Stimulated activated naive CD8-positive, alpha-beta T cell treated with anti-CD3 and anti-CD28 coated beads, Interleukin-15, amount 100 ng/mL, for 72 hours (primary cell): ENCODE results near the gene ATRN.

Source experiments
- ATAC-seq: fragments of 150-1000 bp; cut with Tn5 transposase; 2 replicates; pipeline ENCODE4 v1.10.0; 2021; ENCODE audit warnings: mild to moderate bottlenecking, moderate library complexity
- DNase-seq, 2 donors: peaks; one replicate each; pipeline ENCODE4 v3.0.0; 2021 to 2022
- H3K27ac Mint-ChIP-seq, 2 donors: one replicate each; pipeline ENCODE4 v1.8.0; 2022; ENCODE audit warnings: mild to moderate bottlenecking in 2 of 2, mixed read lengths in 2 of 2, moderate library complexity in 2 of 2
- H3K27me3 Mint-ChIP-seq: one replicate; pipeline ENCODE4 v1.8.0; 2022; ENCODE audit warnings: mixed read lengths
- H3K4me1 Mint-ChIP-seq: one replicate; pipeline ENCODE4 v1.8.0; 2022; ENCODE audit warnings: mild to moderate bottlenecking, mixed read lengths
- H3K4me3 Mint-ChIP-seq, 2 donors: one replicate each; pipeline ENCODE4 v1.8.0; 2022; ENCODE audit warnings: mild to moderate bottlenecking in 2 of 2, mixed read lengths in 2 of 2, moderate library complexity in 1 of 2
- H3K9me3 Mint-ChIP-seq, 2 donors: one replicate each; pipeline ENCODE4 v1.8.0; 2022; ENCODE audit warnings: mixed read lengths in 2 of 2

The ATRN gene

GRCh38 chr20:3659492-3660261 is 188.9 kb downstream of the ATRN start:
- H3K4me1 Mint-ChIP-seq, result peaks cover 19% of the 10 kb centered on the region
- H3K27me3 Mint-ChIP-seq, result peaks cover 66% of the 10 kb centered on the region
- no peaks in the 10 kb centered on the region for H3K9me3 Mint-ChIP-seq
- H3K27ac Mint-ChIP-seq, result no peak overlapping the region
- peak; percentile 39 for ATAC-seq
- H3K4me3 Mint-ChIP-seq, result no peak overlapping the region
- no peak for DNase-seq

- Mint-ChIP-seq H3K27me3 (peaks cover 69% of the 10 kb centered on the region), H3K9me3 (no peaks in the 10 kb centered on the region), H3K4me1 (peaks cover 27% of the 10 kb centered on the region), H3K4me3 (no peak overlapping the region), H3K27ac (no peak overlapping the region)
- DNase-seq, result peak in 1 of 2 donors; percentile 9
- no peak for ATAC-seq
Measured at GRCh38 chr20:3660262-3661059, 189.6 kb downstream of the ATRN start.

DNA sequence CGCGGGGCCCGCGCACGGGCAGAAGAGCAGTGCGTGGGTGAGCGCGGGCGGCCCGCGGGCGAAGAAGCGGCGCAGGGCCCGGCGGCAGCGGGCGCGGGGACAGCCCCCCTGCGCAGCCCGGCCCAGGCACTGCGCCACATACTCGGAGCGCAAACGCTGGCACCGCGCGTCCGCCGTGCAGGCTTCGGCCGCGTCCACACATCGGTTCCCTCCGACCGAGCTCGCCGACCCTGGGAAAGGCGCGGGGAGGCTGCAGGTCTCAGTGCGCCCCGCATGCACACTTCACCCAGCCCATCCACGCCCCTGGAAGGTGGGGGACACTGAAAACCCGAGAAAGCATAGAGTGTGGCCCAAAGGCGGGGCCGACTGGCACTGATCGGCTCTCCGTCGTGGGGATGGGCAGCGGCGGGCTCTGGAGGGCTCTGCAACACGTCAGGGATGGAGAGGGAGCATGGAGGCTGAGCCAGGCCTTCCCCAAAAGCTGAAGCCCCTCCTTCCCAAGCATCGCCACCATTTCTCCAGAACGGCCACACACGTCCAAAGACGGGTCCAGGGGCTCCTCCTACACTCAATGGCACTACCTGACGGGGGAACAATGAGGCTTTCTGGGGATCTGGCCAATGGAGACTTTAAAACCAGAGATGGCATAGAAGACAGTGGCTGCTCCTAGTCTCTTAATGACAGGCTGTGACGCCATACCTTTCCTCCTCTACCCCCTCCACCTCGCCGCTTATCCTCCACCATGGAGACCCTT is 190.4 kb downstream of the ATRN start:
- ATAC-seq (no peak), DNase-seq (no peak)
- H3K27me3 Mint-ChIP-seq, result peaks cover 69% of the 10 kb centered on the region
- H3K9me3 Mint-ChIP-seq, result no peaks in the 10 kb centered on the region
- no peak overlapping the region for H3K4me3 Mint-ChIP-seq
- H3K27ac Mint-ChIP-seq, result no peak overlapping the region
- H3K4me1 Mint-ChIP-seq, result peaks cover 34% of the 10 kb centered on the region

DNA sequence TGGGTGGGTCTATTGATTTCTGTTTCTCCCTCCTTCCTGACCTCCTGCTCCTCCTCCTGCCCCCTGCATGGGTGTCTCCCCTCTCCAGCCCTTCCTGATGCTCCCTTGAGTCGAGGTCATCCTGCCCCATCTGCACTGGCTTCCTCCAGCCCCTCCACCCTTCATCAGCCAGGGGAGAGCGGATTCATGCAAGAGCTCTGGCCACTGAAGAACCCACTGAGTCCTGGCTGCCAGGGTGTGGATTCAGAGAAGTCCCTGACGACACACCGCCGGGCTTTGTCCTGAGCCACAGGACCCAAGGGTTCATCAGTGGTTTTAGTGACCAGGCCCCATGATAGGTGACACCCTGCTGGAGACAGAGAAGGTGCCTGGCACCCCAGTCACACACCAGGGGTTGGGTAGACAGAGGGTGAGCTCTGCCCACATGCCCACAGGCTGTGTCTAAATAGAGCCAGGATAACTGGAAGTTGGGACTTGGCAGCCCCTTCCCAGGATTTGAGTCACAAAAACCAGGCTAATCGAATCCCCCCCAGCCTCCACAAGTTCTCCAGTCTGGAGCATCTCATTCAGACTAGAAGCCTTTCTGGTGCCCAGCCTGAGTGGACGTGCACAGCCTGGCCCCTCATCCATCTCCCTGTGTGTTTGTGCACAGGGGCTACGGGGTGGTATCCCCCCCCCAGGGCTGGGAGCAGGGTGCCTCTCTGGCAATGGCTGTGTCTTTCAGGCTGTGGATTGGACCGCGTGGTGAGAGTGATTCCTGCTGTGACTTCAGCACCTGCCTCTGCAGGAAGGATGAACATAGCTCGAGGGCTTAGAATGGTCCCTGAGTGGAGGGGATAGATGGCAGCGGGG is 191.2 kb downstream of the ATRN start:
- no peak for ATAC-seq
- Mint-ChIP-seq H3K4me1 (peaks cover 42% of the 10 kb centered on the region), H3K4me3 (no peak overlapping the region), H3K27me3 (peaks cover 68% of the 10 kb centered on the region), H3K27ac (no peak overlapping the region), H3K9me3 (no peaks in the 10 kb centered on the region)
- no peak for DNase-seq

DNA sequence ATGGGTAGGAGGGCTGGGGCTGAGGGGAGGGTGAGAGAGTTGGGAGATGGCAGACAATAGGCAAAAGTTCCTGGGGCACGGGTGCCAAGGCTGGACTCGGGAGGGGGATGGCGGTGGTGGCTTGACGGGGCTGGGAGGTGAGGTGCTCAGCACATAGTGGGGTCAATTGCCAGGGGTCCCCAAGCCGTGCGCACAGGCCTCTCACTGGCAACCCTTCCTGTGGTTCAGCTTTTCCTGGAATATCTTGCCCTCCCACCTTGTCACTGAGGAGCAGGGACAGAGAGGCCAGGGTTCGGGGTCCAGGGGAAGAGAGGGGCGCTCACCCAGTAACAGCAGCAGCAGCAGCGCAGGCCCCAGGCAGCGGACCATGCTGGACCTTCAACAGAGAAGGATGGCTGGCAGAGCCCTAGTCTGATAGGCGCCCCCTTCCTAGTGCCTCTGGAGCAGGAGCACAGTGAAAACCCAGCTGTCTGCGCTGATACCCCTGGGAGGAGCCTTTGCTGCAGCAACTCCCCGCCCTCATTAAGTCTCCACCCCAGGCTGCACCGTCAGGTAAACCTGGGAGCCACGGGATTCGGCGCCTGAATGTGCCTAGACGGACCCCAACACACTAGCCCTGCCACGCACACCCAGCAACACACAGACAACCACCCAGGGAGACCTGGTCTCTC is 192.3 kb downstream of the ATRN start, which contains the start of gene GFRA4:
GFRA4 (minus strand) TSS at position 369 of the 671 bp plus-strand sequence; CDS start at position 369, 0 bp downstream.
- H3K4me3 Mint-ChIP-seq, result no peak within 1 kb of the TSS

GRCh38 chr20:3663858-3664257 is 193.0 kb downstream of the ATRN start:
- Mint-ChIP-seq H3K9me3 (no peaks in the 10 kb centered on the region), H3K4me1 (peaks cover 45% of the 10 kb centered on the region), H3K4me3 (no peak overlapping the region), H3K27me3 (peaks cover 70% of the 10 kb centered on the region), H3K27ac (no peak overlapping the region)
- ATAC-seq (no peak), DNase-seq (no peak)

More for the DNA sequence above, 192.3 kb downstream of the ATRN start, which contains the start of gene GFRA4:
- H3K9me3 Mint-ChIP-seq, result no peaks in the 10 kb centered on the region
- peaks cover 69% of the 10 kb centered on the region for H3K27me3 Mint-ChIP-seq
- DNase-seq, result no peak
- no peak within 1 kb of the TSS for H3K27ac Mint-ChIP-seq
- ATAC-seq, result no peak
- peaks cover 49% of the 10 kb centered on the region for H3K4me1 Mint-ChIP-seq

- DNase-seq (no peak), ATAC-seq (no peak)
- Mint-ChIP-seq H3K4me1 (peaks cover 39% of the 10 kb centered on the region), H3K9me3 (no peaks in the 10 kb centered on the region), H3K27me3 (peaks cover 78% of the 10 kb centered on the region), H3K27ac (peak overlapping the region; percentile 74 to 87), H3K4me3 (no peak overlapping the region)
Measured at GRCh38 chr20:3667434-3668037, 196.7 kb downstream of the ATRN start.

GRCh38 chr20:3669710-3670367 is 199.0 kb downstream of the ATRN start:
- DNase-seq (no peak), ATAC-seq (no peak)
- Mint-ChIP-seq H3K9me3 (no peaks in the 10 kb centered on the region), H3K27ac (no peak overlapping the region), H3K27me3 (peaks cover 78% of the 10 kb centered on the region), H3K4me3 (no peak overlapping the region), H3K4me1 (peaks cover 41% of the 10 kb centered on the region)

- Mint-ChIP-seq H3K4me1 (peaks cover 34% of the 10 kb centered on the region), H3K27ac (no peak overlapping the region), H3K9me3 (no peaks in the 10 kb centered on the region), H3K27me3 (peaks cover 82% of the 10 kb centered on the region), H3K4me3 (no peak overlapping the region)
- ATAC-seq (no peak), DNase-seq (no peak)
Measured at GRCh38 chr20:3670511-3670910, 199.7 kb downstream of the ATRN start.

- Mint-ChIP-seq H3K27ac (no peak overlapping the region), H3K4me1 (peaks cover 30% of the 10 kb centered on the region), H3K27me3 (peaks cover 87% of the 10 kb centered on the region), H3K9me3 (no peaks in the 10 kb centered on the region), H3K4me3 (no peak overlapping the region)
- ATAC-seq (no peak), DNase-seq (no peak)
Measured at GRCh38 chr20:3670945-3671344, 200.1 kb downstream of the ATRN start.

DNA sequence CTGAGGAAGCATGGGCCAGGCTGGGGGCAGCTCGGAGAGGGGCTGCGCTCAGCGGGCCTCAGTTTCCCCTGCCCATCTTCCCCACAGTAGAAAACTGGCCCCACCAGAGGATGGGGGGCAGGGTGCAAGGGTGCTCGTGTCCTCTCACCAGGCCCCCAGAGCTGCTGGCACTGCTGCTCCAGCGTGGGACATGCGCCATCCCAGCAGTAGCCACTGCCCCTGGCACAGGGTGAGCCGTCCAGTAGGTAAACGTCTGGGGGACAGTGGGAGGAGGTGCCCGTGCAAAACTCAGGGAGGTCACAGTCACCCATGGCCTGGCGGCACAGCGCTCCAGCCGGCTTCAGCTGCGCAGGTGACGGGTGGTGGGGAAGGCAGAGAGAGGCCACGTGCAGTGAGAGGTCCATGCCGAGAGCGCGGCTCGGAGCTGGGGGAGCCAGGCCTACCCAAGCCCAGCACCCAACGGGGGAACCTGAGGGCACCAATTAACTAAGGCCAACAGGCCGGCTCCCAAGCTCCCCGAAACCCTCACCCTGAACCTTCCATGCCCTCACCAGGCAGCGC is 201.2 kb downstream of the ATRN start:
- Mint-ChIP-seq H3K4me1 (peaks cover 24% of the 10 kb centered on the region), H3K4me3 (peak overlapping the region; percentile 35 to 58), H3K27ac (no peak overlapping the region), H3K27me3 (peaks cover 98% of the 10 kb centered on the region), H3K9me3 (no peaks in the 10 kb centered on the region)
- DNase-seq (no peak), ATAC-seq (no peak)

DNA sequence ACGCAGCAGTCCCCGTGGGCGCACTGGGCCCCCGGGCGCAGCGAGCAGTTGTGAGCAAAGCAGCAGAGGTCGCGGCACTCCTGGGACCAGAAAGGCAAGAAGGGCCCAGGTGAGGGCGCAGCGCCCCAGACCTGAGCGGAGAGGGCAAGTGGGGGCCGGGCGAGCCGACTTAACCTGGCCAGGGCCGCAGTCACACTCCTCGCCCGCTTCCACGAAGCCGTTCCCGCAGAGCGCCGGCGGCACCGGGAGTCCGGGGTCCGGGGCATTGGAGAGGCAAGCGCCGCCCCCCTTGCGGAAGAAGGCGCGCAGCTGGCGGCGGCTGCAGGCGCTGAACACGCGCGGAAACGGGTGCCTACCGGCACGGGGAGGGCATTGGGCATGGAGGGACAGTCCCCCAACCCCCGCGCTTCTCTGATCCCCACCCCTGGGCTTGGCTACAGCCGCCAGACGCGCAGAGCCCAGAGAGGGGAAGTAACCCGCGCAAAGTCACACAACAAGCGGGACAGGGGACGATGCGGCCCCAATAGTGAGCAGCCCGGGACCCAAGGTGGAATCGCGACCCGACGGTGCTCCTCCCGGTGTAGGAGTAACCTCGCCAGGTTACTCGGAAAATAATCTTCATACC is 201.8 kb downstream of the ATRN start:
- Mint-ChIP-seq H3K4me1 (peaks cover 18% of the 10 kb centered on the region), H3K4me3 (peak overlapping the region; percentile 35 to 58), H3K27ac (no peak overlapping the region), H3K27me3 (peaks cover 99% of the 10 kb centered on the region), H3K9me3 (no peaks in the 10 kb centered on the region)
- DNase-seq (peak in 1 of 2 donors; percentile 31), ATAC-seq (peak; percentile 29)
